Measurements from ENCODE around the gene GCN1.

The GCN1 gene

GRCh38 chr12:120116441-120116791 lies 78.1 kb downstream of the GCN1 start, which contains the start of gene RAB35:
RAB35 (minus strand) TSS chr12:120116753; CDS start chr12:120116650, 103 bp downstream.
- Histone ChIP-seq H3K4me1 (ENCODE audit: control insufficient read depth in 5 of 5, insufficient read depth in 5 of 5, low read length in 5 of 5) (peaks cover 5 to 62% (median 52%) of the 10 kb centered on the region in 5 donors), H3K36me3 (ENCODE audit: control insufficient read depth in 5 of 5, insufficient read depth in 5 of 5, low read length in 5 of 5) (peaks cover 0 to 7% (median 2%) of the 10 kb centered on the region in 5 donors), H3K9ac (ENCODE audit: low read length in 5 of 5) (peak within 1 kb of the TSS; percentile 50 to 93 (median 90)), H3K4me3 (ENCODE audit: low read depth in 1 of 5, low read length in 5 of 5) (peak within 1 kb of the TSS; percentile 88 to 97 (median 95)), H3K27me3 (ENCODE audit: control insufficient read depth in 5 of 5, insufficient read depth in 4 of 5, low read length in 5 of 5) (no peaks in the 10 kb centered on the region), H3K9me3 (ENCODE audit: control insufficient read depth in 5 of 5, low read length in 5 of 5) (no peaks in the 10 kb centered on the region), H3K27ac (ENCODE audit: low read depth, low read length) (peak within 1 kb of the TSS; percentile 79)

- H3K9me3 ChIP-seq (ENCODE audit: control insufficient read depth in 5 of 5, low read length in 5 of 5): no peaks in the 10 kb centered on the region
- peaks cover 5 to 67% (median 57%) of the 10 kb centered on the region in 5 donors for H3K4me1 ChIP-seq (ENCODE audit: control insufficient read depth in 5 of 5, insufficient read depth in 5 of 5, low read length in 5 of 5)
- H3K27ac ChIP-seq (ENCODE audit: low read depth, low read length): peak overlapping the region; percentile 75
- no peaks in the 10 kb centered on the region for H3K27me3 ChIP-seq (ENCODE audit: control insufficient read depth in 5 of 5, insufficient read depth in 4 of 5, low read length in 5 of 5)
- peak overlapping the region; percentile 88 to 97 (median 95) for H3K4me3 ChIP-seq (ENCODE audit: low read depth in 1 of 5, low read length in 5 of 5)
- peak overlapping the region; percentile 50 to 92 (median 90) for H3K9ac ChIP-seq (ENCODE audit: low read length in 5 of 5)
- peaks cover 0 to 7% (median 2%) of the 10 kb centered on the region in 5 donors for H3K36me3 ChIP-seq (ENCODE audit: control insufficient read depth in 5 of 5, insufficient read depth in 5 of 5, low read length in 5 of 5)
These were observed 78.6 kb downstream of the GCN1 start for GRCh38 chr12:120115692-120116440.

GRCh38 chr12:120115066-120115465 lies 79.4 kb downstream of the GCN1 start:
- no peaks in the 10 kb centered on the region for H3K27me3 ChIP-seq (ENCODE audit: control insufficient read depth in 5 of 5, insufficient read depth in 4 of 5, low read length in 5 of 5)
- peak overlapping the region in 4 of 5 donors; percentile 85 to 92 (median 90) for H3K9ac ChIP-seq (ENCODE audit: low read length in 5 of 5)
- no peaks in the 10 kb centered on the region for H3K9me3 ChIP-seq (ENCODE audit: control insufficient read depth in 5 of 5, low read length in 5 of 5)
- peaks cover 8 to 75% (median 65%) of the 10 kb centered on the region in 5 donors for H3K4me1 ChIP-seq (ENCODE audit: control insufficient read depth in 5 of 5, insufficient read depth in 5 of 5, low read length in 5 of 5)
- peak overlapping the region; percentile 75 for H3K27ac ChIP-seq (ENCODE audit: low read depth, low read length)
- peak overlapping the region; percentile 88 to 97 (median 95) for H3K4me3 ChIP-seq (ENCODE audit: low read depth in 1 of 5, low read length in 5 of 5)
- H3K36me3 ChIP-seq (ENCODE audit: control insufficient read depth in 5 of 5, insufficient read depth in 5 of 5, low read length in 5 of 5): peaks cover 0 to 7% (median 2%) of the 10 kb centered on the region in 5 donors

- Histone ChIP-seq H3K36me3 (ENCODE audit: control insufficient read depth in 5 of 5, insufficient read depth in 5 of 5, low read length in 5 of 5) (peaks cover 0 to 28% (median 9%) of the 10 kb centered on the region in 5 donors), H3K27me3 (ENCODE audit: control insufficient read depth in 5 of 5, insufficient read depth in 4 of 5, low read length in 5 of 5) (no peaks in the 10 kb centered on the region), H3K4me3 (ENCODE audit: low read depth in 1 of 5, low read length in 5 of 5) (peak overlapping the region in 1 of 5 donors; percentile 30), H3K9me3 (ENCODE audit: control insufficient read depth in 5 of 5, low read length in 5 of 5) (no peaks in the 10 kb centered on the region), H3K27ac (ENCODE audit: low read depth, low read length) (peak overlapping the region; percentile 16), H3K4me1 (ENCODE audit: control insufficient read depth in 5 of 5, insufficient read depth in 5 of 5, low read length in 5 of 5) (peaks cover 12 to 59% (median 53%) of the 10 kb centered on the region in 5 donors), H3K9ac (ENCODE audit: low read length in 5 of 5) (peak overlapping the region in 3 of 5 donors; percentile 16 to 43 (median 21))
These were observed 83.7 kb downstream of the GCN1 start for GRCh38 chr12:120110550-120111501.

- Histone ChIP-seq H3K27me3 (ENCODE audit: control insufficient read depth in 5 of 5, insufficient read depth in 4 of 5, low read length in 5 of 5) (no peaks in the 10 kb centered on the region), H3K36me3 (ENCODE audit: control insufficient read depth in 5 of 5, insufficient read depth in 5 of 5, low read length in 5 of 5) (peaks cover 0 to 35% (median 15%) of the 10 kb centered on the region in 5 donors), H3K4me1 (ENCODE audit: control insufficient read depth in 5 of 5, insufficient read depth in 5 of 5, low read length in 5 of 5) (peaks cover 7 to 48% (median 41%) of the 10 kb centered on the region in 5 donors), H3K9ac (ENCODE audit: low read length in 5 of 5) (no peak overlapping the region), H3K9me3 (ENCODE audit: control insufficient read depth in 5 of 5, low read length in 5 of 5) (no peaks in the 10 kb centered on the region), H3K4me3 (ENCODE audit: low read depth in 1 of 5, low read length in 5 of 5) (no peak overlapping the region), H3K27ac (ENCODE audit: low read depth, low read length) (no peak overlapping the region)
These were observed 84.8 kb downstream of the GCN1 start for GRCh38 chr12:120109570-120110267.

- Histone ChIP-seq H3K9ac (ENCODE audit: low read length in 5 of 5) (no peak overlapping the region), H3K4me3 (ENCODE audit: low read depth in 1 of 5, low read length in 5 of 5) (no peak overlapping the region), H3K9me3 (ENCODE audit: control insufficient read depth in 5 of 5, low read length in 5 of 5) (no peaks in the 10 kb centered on the region), H3K36me3 (ENCODE audit: control insufficient read depth in 5 of 5, insufficient read depth in 5 of 5, low read length in 5 of 5) (peaks cover 0 to 54% (median 33%) of the 10 kb centered on the region in 5 donors), H3K27ac (ENCODE audit: low read depth, low read length) (no peak overlapping the region), H3K4me1 (ENCODE audit: control insufficient read depth in 5 of 5, insufficient read depth in 5 of 5, low read length in 5 of 5) (peaks cover 12 to 51% (median 50%) of the 10 kb centered on the region in 5 donors), H3K27me3 (ENCODE audit: control insufficient read depth in 5 of 5, insufficient read depth in 4 of 5, low read length in 5 of 5) (no peaks in the 10 kb centered on the region)
These were observed 88.4 kb downstream of the GCN1 start for GRCh38 chr12:120106151-120106550.

GRCh38 chr12:120103371-120103770 lies 91.1 kb downstream of the GCN1 start:
- Histone ChIP-seq H3K9ac (ENCODE audit: low read length in 5 of 5) (no peak overlapping the region), H3K36me3 (ENCODE audit: control insufficient read depth in 5 of 5, insufficient read depth in 5 of 5, low read length in 5 of 5) (peaks cover 0 to 81% (median 51%) of the 10 kb centered on the region in 5 donors), H3K4me1 (ENCODE audit: control insufficient read depth in 5 of 5, insufficient read depth in 5 of 5, low read length in 5 of 5) (peaks cover 8 to 43% (median 36%) of the 10 kb centered on the region in 5 donors), H3K9me3 (ENCODE audit: control insufficient read depth in 5 of 5, low read length in 5 of 5) (no peaks in the 10 kb centered on the region), H3K27ac (ENCODE audit: low read depth, low read length) (no peak overlapping the region), H3K4me3 (ENCODE audit: low read depth in 1 of 5, low read length in 5 of 5) (no peak overlapping the region), H3K27me3 (ENCODE audit: control insufficient read depth in 5 of 5, insufficient read depth in 4 of 5, low read length in 5 of 5) (no peaks in the 10 kb centered on the region)

- Histone ChIP-seq H3K4me1 (ENCODE audit: control insufficient read depth in 5 of 5, insufficient read depth in 5 of 5, low read length in 5 of 5) (peaks cover 8 to 39% (median 33%) of the 10 kb centered on the region in 5 donors), H3K9me3 (ENCODE audit: control insufficient read depth in 5 of 5, low read length in 5 of 5) (no peaks in the 10 kb centered on the region), H3K36me3 (ENCODE audit: control insufficient read depth in 5 of 5, insufficient read depth in 5 of 5, low read length in 5 of 5) (peaks cover 0 to 81% (median 53%) of the 10 kb centered on the region in 5 donors), H3K9ac (ENCODE audit: low read length in 5 of 5) (no peak overlapping the region), H3K27ac (ENCODE audit: low read depth, low read length) (no peak overlapping the region), H3K27me3 (ENCODE audit: control insufficient read depth in 5 of 5, insufficient read depth in 4 of 5, low read length in 5 of 5) (no peaks in the 10 kb centered on the region), H3K4me3 (ENCODE audit: low read depth in 1 of 5, low read length in 5 of 5) (no peak overlapping the region)
These were observed 91.5 kb downstream of the GCN1 start for GRCh38 chr12:120103044-120103338.

- peaks cover 0 to 80% (median 54%) of the 10 kb centered on the region in 5 donors for H3K36me3 ChIP-seq (ENCODE audit: control insufficient read depth in 5 of 5, insufficient read depth in 5 of 5, low read length in 5 of 5)
- H3K4me3 ChIP-seq (ENCODE audit: low read depth in 1 of 5, low read length in 5 of 5): no peak overlapping the region
- H3K9ac ChIP-seq (ENCODE audit: low read length in 5 of 5): peak overlapping the region in 2 of 5 donors; percentile 26 to 30
These were observed 92.1 kb downstream of the GCN1 start for GRCh38 chr12:120102189-120103043.

More at GRCh38 chr12:120102189-120103043, 92.1 kb downstream of the GCN1 start:
- Histone ChIP-seq H3K27me3 (ENCODE audit: control insufficient read depth in 5 of 5, insufficient read depth in 4 of 5, low read length in 5 of 5) (no peaks in the 10 kb centered on the region), H3K9me3 (ENCODE audit: control insufficient read depth in 5 of 5, low read length in 5 of 5) (no peaks in the 10 kb centered on the region), H3K27ac (ENCODE audit: low read depth, low read length) (no peak overlapping the region), H3K4me1 (ENCODE audit: control insufficient read depth in 5 of 5, insufficient read depth in 5 of 5, low read length in 5 of 5) (peaks cover 8 to 36% (median 31%) of the 10 kb centered on the region in 5 donors)

Data from subcutaneous abdominal adipose tissue (tissue), 5 donors.